ENCODE data around the gene TGFB1.
"Not testable (repeated sequence)": the region's sequence is repeated elsewhere in the genome, so short reads cannot be mapped to it uniquely, and the experiment has no call there.

The TGFB1 gene

DNA sequence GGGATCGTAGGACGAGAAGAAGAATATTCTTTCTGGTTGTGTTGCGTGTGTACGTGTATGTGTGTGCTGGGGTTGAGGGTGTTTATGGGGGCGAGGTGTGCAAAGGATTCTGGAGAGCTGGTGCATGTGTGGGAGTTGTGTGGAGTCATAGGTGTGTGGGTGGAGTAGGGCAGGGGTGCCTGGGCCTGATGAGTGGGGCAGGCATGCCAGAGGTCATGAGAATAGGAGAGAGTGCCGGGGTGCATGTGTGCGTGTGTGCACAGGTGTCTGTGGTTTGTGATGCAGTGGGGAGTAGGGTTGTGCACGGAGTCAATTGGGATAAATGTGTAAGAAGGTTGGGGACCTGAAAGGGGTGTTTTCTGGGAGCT, 23.3 kb upstream of the TGFB1 start:
- H3K36me3 ChIP-seq = peaks cover 1 to 22% (median 6%) of the 10 kb centered on the region in 11 experiments; a peak in 12 of 22 replicates
- peak overlapping the region; percentile 51 to 80 (median 66) for H3K4me2 ChIP-seq
- peaks cover 34 to 70% (median 59%) of the 10 kb centered on the region in 10 experiments for H3K4me1 ChIP-seq
- peak overlapping the region in 10 of 11 experiments; percentile 7 to 79 (median 66); a peak in 15 of 22 replicates for H3K9ac ChIP-seq
- H3K27me3 ChIP-seq = peaks cover 0 to 7% (median 0%) of the 10 kb centered on the region in 11 experiments; a peak in 4 of 22 replicates
- H3K27ac ChIP-seq = peak overlapping the region in 8 of 11 experiments; percentile 34 to 67 (median 54); a peak in 12 of 22 replicates
- no peaks in the 10 kb centered on the region for H3K9me3 ChIP-seq (replicated peaks in 1 of 11)
- peak overlapping the region in 7 of 10 experiments; percentile 52 to 71 (median 57); a peak in 14 of 20 replicates for H3K4me3 ChIP-seq
- H4K20me1 ChIP-seq = peaks cover 0 to 5% (median 0%) of the 10 kb centered on the region in 11 experiments; a peak in 4 of 22 replicates
- no peak for TF ChIP-seq Cebpa-rat (IDR thresholded peaks at IDR 0.05)

DNA sequence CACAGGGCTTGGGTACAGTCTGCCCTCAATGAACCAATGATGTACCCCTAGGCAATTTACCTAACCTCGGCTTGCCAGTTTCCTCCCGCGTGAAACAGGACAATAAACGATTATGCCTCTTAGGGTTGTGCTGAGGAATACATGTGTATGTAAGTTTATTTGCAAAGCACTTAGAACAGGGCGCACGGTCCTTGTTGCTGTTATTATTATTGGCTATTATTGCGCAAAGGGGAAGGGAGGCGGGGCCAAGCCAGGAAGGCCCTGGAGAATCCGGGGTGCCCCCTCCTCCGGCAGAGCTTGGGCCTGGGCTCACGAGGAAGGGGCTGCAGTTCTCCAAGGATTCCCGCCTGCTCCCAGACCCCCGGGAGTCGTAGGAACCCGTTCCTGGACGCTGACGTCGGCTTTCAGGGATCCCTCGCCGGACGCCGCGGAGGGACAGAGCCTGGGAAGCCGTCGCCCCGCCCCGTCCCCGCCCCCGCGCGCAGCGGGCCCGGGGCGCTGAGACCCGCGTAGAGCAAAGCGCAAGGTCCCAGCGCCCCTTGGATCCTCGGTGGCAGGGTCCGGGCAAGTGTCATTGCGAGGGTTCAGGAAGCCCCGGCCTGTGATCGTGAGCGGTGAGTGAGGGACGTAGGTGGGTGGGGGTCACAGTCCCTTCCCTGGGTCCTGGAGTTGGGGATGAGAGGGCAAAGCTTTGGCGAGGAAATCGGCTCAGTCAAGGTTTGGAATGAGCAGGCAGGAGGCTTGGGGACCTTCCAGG, 22.7 kb upstream of the TGFB1 start, which contains the start of gene TMEM91:
TSS of gene TMEM91 (plus strand) at position 293 of the 757 bp plus-strand sequence. CDS start 1,777 bp downstream, outside the sequence.
- peaks cover 0 to 7% (median 0%) of the 10 kb centered on the region in 11 experiments; a peak in 4 of 22 replicates for H3K27me3 ChIP-seq
- peaks cover 34 to 75% (median 62%) of the 10 kb centered on the region in 10 experiments for H3K4me1 ChIP-seq
- H3K4me2 ChIP-seq = peak within 1 kb of the TSS; percentile 51 to 80 (median 66)
- no peaks in the 10 kb centered on the region for H3K9me3 ChIP-seq (replicated peaks in 1 of 11)
- H3K4me3 ChIP-seq = peak within 1 kb of the TSS; percentile 38 to 71 (median 56); a peak in 19 of 20 replicates
- peaks cover 0 to 5% (median 0%) of the 10 kb centered on the region in 11 experiments; a peak in 4 of 22 replicates for H4K20me1 ChIP-seq
- H3K27ac ChIP-seq = peak within 1 kb of the TSS; percentile 29 to 67 (median 48); a peak in 18 of 22 replicates
- TF ChIP-seq Cebpa-rat (IDR thresholded peaks at IDR 0.05) = peak in 6 of 11 experiments; percentile 6 to 58 (median 49); a peak in 7 of 22 replicates
- H3K36me3 ChIP-seq = peaks cover 0 to 16% (median 4%) of the 10 kb centered on the region in 11 experiments; a peak in 7 of 22 replicates
- peak within 1 kb of the TSS; percentile 39 to 79 (median 65); a peak in 20 of 22 replicates for H3K9ac ChIP-seq

DNA sequence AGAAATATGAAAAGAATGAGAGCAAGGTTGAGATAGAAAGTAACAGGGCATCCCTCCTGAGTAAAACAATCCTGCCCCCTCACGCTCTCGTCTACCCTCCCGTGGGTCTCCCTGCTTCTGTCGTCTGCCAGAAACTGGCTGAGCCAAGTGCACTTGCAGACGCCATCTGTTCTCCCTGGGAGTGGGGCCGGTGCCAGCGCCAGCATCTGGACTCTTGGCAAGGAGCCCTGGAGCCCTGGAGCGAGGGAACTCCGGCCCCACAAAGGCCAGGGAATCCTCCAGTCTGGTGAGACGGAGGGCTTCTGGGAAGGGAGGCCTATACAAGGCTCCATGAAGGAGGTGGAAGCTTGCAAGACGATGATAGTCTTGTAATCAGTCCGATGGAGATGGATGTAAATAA, 20.3 kb upstream of the TGFB1 start:
- Histone ChIP-seq H3K4me3 (no peak overlapping the region), H3K36me3 (peaks cover 0 to 14% (median 3%) of the 10 kb centered on the region in 11 experiments; a peak in 2 of 22 replicates), H3K9me3 (replicated peaks in 1 of 11) (no peaks in the 10 kb centered on the region), H3K9ac (no peak overlapping the region), H4K20me1 (peaks cover 0 to 5% (median 0%) of the 10 kb centered on the region in 11 experiments; a peak in 4 of 22 replicates), H3K27me3 (peaks cover 0 to 7% (median 0%) of the 10 kb centered on the region in 11 experiments; a peak in 4 of 22 replicates), H3K4me1 (peaks cover 27 to 66% (median 55%) of the 10 kb centered on the region in 10 experiments), H3K4me2 (no peak overlapping the region), H3K27ac (no peak overlapping the region; a peak in 1 of 22 replicates)
- no peak for TF ChIP-seq Cebpa-rat (IDR thresholded peaks at IDR 0.05)

DNA sequence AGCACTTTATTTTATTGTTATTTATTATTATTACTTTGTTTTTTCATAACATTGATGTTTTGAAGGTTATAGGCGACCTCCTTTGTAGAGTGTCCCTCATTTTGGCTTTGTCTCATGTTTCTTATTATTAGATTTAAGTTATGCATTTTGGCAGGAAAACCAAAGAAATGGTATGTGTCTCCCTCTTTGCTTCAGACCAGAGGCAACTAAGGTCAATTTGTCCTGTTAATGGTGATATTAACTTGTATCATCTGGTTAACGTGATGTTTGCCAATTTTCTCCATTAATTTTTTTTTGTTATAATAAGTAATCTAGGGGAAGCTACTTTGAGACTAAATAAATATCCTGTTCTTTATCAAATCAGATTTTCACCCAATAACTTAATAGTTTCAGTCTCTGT, 18.8 kb upstream of the TGFB1 start:
- H3K27me3 ChIP-seq = peaks cover 0 to 7% (median 0%) of the 10 kb centered on the region in 11 experiments; a peak in 4 of 22 replicates
- peaks cover 0 to 14% (median 3%) of the 10 kb centered on the region in 11 experiments; a peak in 2 of 22 replicates for H3K36me3 ChIP-seq
- H3K9me3 ChIP-seq (replicated peaks in 1 of 11) = no peaks in the 10 kb centered on the region
- H3K27ac ChIP-seq = 0 out of 22 replicates have a peak overlapping the region, but pooled peaks of 1 of the 11 experiments have one; percentile 45
- no peak for TF ChIP-seq Cebpa-rat (IDR thresholded peaks at IDR 0.05)
- peaks cover 25 to 64% (median 49%) of the 10 kb centered on the region in 10 experiments for H3K4me1 ChIP-seq
- H3K9ac ChIP-seq = no peak overlapping the region
- peaks cover 0 to 5% (median 0%) of the 10 kb centered on the region in 11 experiments; a peak in 3 of 22 replicates for H4K20me1 ChIP-seq
- no peak overlapping the region for H3K4me3 ChIP-seq
- H3K4me2 ChIP-seq = peak overlapping the region in 3 of 11 experiments; percentile 0 to 6 (median 1); a peak in 4 of 22 replicates

DNA sequence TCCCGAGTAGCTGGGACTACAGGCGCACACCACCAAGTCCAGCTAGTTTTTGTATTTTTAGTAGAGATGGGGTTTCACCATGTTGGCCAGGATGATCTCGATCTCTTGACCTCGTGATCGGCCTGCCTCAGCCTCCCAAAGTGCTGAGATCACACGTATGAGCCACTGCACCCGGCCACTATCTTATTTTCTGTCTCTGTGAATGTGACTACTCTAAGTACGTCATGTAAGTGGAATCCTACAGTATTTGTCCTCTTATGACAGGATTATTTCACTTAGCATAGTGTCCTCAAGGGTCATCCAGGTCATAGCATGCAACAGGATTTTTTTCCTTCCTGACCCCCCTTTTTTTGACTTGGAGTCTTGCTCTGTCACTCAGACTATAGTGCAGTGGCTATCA, 17.8 kb upstream of the TGFB1 start:
- Histone ChIP-seq H3K27ac (peak overlapping the region in 2 of 11 experiments; percentile 34 to 40; a peak in 1 of 22 replicates), H3K9me3 (replicated peaks in 1 of 11) (no peaks in the 10 kb centered on the region), H3K4me3 (no peak overlapping the region), H3K27me3 (peaks cover 0 to 4% (median 0%) of the 10 kb centered on the region in 11 experiments; a peak in 4 of 22 replicates), H3K9ac (no peak overlapping the region), H3K4me2 (0 out of 22 replicates have a peak overlapping the region, but pooled peaks of 1 of the 11 experiments have one; percentile 6), H3K36me3 (peaks cover 0 to 14% (median 3%) of the 10 kb centered on the region in 11 experiments; a peak in 2 of 22 replicates), H3K4me1 (peaks cover 20 to 64% (median 47%) of the 10 kb centered on the region in 10 experiments), H4K20me1 (peaks cover 0 to 5% (median 0%) of the 10 kb centered on the region in 11 experiments; a peak in 3 of 22 replicates)
- no peak for TF ChIP-seq Cebpa-rat (IDR thresholded peaks at IDR 0.05)

DNA sequence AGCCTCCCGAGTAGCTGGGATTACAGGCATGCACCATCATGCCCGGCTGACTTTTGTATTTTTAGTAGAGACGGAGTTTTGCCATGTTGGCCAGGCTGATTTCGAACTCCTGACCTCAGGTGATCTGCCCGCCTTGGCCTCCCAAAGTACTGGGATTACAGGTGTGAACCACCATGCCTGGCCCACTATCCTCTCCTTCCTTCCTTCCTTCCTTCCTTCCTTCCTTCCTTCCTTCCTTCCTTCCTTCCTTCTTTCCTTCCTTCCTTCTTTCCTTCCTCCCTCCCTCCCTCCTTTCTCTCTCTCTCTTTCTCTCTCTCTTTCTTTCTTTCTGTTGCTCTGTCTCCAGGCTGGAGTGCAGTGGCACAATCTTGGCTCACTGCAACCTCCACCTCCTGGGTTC, 17.4 kb upstream of the TGFB1 start:
- not testable (repeated sequence) for H3K9ac ChIP-seq; H3K4me3 ChIP-seq; H3K9me3 ChIP-seq (replicated peaks in 1 of 11); H4K20me1 ChIP-seq; H3K27me3 ChIP-seq
- Histone ChIP-seq H3K4me1 (peaks cover 17 to 64% (median 46%) of the 10 kb centered on the region in 10 experiments), H3K4me2 (peak overlapping the region in 4 of 11 experiments; percentile 5 to 41 (median 17); a peak in 4 of 22 replicates), H3K36me3 (peaks cover 0 to 14% (median 3%) of the 10 kb centered on the region in 11 experiments; a peak in 2 of 22 replicates), H3K27ac (peak overlapping the region in 2 of 11 experiments; percentile 18 to 34; a peak in 1 of 22 replicates)

DNA sequence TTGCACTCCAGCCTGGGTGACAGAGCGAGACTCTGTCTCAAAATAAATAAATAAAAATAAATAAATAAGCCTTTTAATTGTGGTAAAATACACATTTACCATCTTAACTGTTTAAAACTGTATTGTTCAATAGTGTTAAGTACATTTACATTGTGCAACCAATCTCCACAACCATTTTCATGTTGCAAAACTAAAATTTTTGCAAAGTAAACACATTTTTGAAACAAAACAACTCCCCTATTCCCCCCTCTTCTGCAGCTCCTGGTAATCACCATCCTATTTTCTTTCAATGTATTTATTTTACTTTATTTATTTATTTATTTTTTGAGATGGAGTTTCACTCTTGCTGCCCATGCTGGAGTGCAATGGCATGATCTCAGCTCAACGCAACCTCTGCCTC, 16.0 kb upstream of the TGFB1 start:
- no peak overlapping the region for H3K4me3 ChIP-seq
- H3K27ac ChIP-seq = no peak overlapping the region
- H4K20me1 ChIP-seq = peaks cover 0 to 5% (median 0%) of the 10 kb centered on the region in 11 experiments; a peak in 3 of 22 replicates
- H3K9me3 ChIP-seq (replicated peaks in 1 of 11) = no peaks in the 10 kb centered on the region
- no peaks in the 10 kb centered on the region for H3K27me3 ChIP-seq
- TF ChIP-seq Cebpa-rat (IDR thresholded peaks at IDR 0.05) = no peak
- H3K9ac ChIP-seq = no peak overlapping the region
- H3K36me3 ChIP-seq = peaks cover 0 to 11% (median 3%) of the 10 kb centered on the region in 11 experiments; a peak in 2 of 22 replicates
- H3K4me2 ChIP-seq = no peak overlapping the region
- peaks cover 21 to 68% (median 50%) of the 10 kb centered on the region in 10 experiments for H3K4me1 ChIP-seq

DNA sequence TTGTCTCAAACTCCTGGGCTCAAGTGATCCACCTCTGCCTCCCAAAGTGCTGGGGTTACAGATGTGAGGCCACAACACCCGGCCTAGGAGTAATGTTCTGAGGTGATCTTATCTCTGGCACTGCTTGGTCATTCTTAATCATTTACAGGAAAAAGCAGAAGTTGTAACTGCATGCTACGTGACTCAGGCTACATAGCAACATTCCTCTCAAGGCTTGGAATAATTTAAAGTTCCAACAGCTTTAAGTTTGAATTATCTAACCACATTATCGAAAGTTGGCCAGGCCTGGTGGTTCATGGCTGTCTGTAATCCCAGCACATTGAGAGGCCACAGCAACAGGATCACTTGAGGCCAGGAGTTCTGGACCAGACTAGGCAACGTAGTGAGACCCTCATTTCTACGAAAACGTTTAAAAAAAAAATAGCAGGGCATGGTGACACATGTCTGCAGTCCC, 14.2 kb upstream of the TGFB1 start:
- Histone ChIP-seq H3K4me3 (no peak overlapping the region), H3K9me3 (replicated peaks in 1 of 11) (no peaks in the 10 kb centered on the region), H3K9ac (peak overlapping the region in 10 of 11 experiments; percentile 24 to 72 (median 42); a peak in 14 of 22 replicates), H3K27ac (peak overlapping the region; percentile 40 to 85 (median 63)), H3K36me3 (peaks cover 0 to 7% (median 0%) of the 10 kb centered on the region in 11 experiments; a peak in 2 of 22 replicates), H4K20me1 (no peaks in the 10 kb centered on the region), H3K4me2 (peak overlapping the region; percentile 16 to 86 (median 59); a peak in 18 of 22 replicates), H3K4me1 (peaks cover 31 to 75% (median 59%) of the 10 kb centered on the region in 10 experiments), H3K27me3 (no peaks in the 10 kb centered on the region)
- TF ChIP-seq Cebpa-rat (IDR thresholded peaks at IDR 0.05) = no peak
